ENCODE measurements around the gene IDH2.
A peak's percentile ranks its signal among the peaks of the same experiment; 100 is the strongest.
"Not testable (repeated sequence)": the region's sequence is repeated elsewhere in the genome, so short reads cannot be mapped to it uniquely, and the experiment has no call there.

IDH2 gene

GRCh38 chr15:90101969-90102890 is at the start of gene IDH2:
Gene IDH2 (minus strand): TSS chr15:90102468. CDS start chr15:90102390, 78 bp downstream.
- peak within 1 kb of the TSS; percentile 59 for H3K4me3 ChIP-seq (replicated peaks; ENCODE audit: low read depth, low read length)
- peak; percentile 73 for DNase-seq (ENCODE audit: low read depth)
- TF ChIP-seq CTCF (IDR thresholded peaks at IDR 0.05; ENCODE audit: low read length, missing control alignments): no peak

GRCh38 chr15:90150551-90150950 is 48.3 kb upstream of the IDH2 start:
- H3K4me3 ChIP-seq (replicated peaks; ENCODE audit: low read depth, low read length); DNase-seq (ENCODE audit: low read depth): not testable (repeated sequence)

- no peak for DNase-seq (ENCODE audit: low read depth)
- H3K4me3 ChIP-seq (replicated peaks; ENCODE audit: low read depth, low read length): no peak overlapping the region
- no peak for TF ChIP-seq CTCF (IDR thresholded peaks at IDR 0.05; ENCODE audit: low read length, missing control alignments)
Measured at GRCh38 chr15:90149609-90150340, 47.5 kb upstream of the IDH2 start.

GRCh38 chr15:90146198-90146761 is 44.0 kb upstream of the IDH2 start:
- not testable (repeated sequence) for DNase-seq (ENCODE audit: low read depth); H3K4me3 ChIP-seq (replicated peaks; ENCODE audit: low read depth, low read length)

DNA sequence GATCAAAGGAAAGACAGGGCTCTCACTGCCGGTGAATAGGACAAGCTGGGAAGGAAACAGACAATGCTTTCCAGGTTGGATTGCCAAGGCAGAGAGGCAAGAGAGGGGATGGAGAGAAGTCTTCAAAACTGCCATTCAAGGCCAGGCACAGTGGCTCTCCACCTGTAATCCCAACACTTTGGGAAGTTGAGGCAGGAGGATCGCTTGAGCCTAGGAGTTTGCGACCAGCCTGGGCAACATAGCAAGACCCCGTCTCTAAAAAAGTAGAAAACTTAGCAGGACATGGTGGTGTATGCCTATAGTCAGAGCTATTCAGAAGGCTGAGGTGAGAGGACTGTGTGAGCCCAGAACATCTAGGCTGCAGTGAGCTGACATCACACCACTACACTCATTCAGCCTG is 43.5 kb upstream of the IDH2 start:
- DNase-seq (ENCODE audit: low read depth): no peak
- no peak for TF ChIP-seq CTCF (IDR thresholded peaks at IDR 0.05; ENCODE audit: low read length, missing control alignments)
- H3K4me3 ChIP-seq (replicated peaks; ENCODE audit: low read depth, low read length): no peak overlapping the region

DNA sequence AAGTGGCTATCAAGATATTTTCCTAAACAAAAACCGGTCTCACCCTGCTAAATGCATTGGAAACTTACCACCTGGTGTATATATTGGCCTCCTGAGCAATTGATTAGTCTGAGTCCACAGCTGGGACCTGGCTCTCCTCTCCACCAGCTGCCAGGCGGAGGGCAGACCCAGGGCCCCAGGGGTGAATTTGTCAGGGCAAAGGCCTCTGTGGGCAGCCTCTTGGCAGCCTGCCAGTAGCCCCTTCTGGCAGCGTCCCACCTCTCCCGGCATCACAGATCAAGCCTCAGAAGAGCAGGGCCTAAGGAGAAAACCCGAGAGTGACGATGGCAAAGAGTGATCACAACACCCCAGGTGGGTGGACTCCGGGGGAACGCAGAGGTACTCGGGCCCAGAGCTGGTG is 43.0 kb upstream of the IDH2 start:
- TF ChIP-seq CTCF (IDR thresholded peaks at IDR 0.05; ENCODE audit: low read length, missing control alignments): no peak
- DNase-seq (ENCODE audit: low read depth): no peak
- no peak overlapping the region for H3K4me3 ChIP-seq (replicated peaks; ENCODE audit: low read depth, low read length)

- DNase-seq (ENCODE audit: low read depth): peak; percentile 47
- H3K4me3 ChIP-seq (replicated peaks; ENCODE audit: low read depth, low read length): no peak overlapping the region
- TF ChIP-seq CTCF (IDR thresholded peaks at IDR 0.05; ENCODE audit: low read length, missing control alignments): peak; percentile 47
Measured at GRCh38 chr15:90143166-90143655, 40.9 kb upstream of the IDH2 start.
